Activated T-helper 1 cell treated with anti-CD3 and anti-CD28 coated beads, Interleukin-2, amount 50 U/mL, for 16 hours (primary cell): ENCODE data around the gene DZIP1L.
"Not testable (repeated sequence)": the region's sequence is repeated elsewhere in the genome, so short reads cannot be mapped to it uniquely, and the experiment has no call there.

ENCODE experiments used
- DNase-seq, 2 donors: peaks; one replicate each; pipeline ENCODE4 v3.0.0-alpha.2; 2020; ENCODE audit warnings: low read depth in 1 of 2, low spot score in 1 of 2

The DZIP1L gene

DNA sequence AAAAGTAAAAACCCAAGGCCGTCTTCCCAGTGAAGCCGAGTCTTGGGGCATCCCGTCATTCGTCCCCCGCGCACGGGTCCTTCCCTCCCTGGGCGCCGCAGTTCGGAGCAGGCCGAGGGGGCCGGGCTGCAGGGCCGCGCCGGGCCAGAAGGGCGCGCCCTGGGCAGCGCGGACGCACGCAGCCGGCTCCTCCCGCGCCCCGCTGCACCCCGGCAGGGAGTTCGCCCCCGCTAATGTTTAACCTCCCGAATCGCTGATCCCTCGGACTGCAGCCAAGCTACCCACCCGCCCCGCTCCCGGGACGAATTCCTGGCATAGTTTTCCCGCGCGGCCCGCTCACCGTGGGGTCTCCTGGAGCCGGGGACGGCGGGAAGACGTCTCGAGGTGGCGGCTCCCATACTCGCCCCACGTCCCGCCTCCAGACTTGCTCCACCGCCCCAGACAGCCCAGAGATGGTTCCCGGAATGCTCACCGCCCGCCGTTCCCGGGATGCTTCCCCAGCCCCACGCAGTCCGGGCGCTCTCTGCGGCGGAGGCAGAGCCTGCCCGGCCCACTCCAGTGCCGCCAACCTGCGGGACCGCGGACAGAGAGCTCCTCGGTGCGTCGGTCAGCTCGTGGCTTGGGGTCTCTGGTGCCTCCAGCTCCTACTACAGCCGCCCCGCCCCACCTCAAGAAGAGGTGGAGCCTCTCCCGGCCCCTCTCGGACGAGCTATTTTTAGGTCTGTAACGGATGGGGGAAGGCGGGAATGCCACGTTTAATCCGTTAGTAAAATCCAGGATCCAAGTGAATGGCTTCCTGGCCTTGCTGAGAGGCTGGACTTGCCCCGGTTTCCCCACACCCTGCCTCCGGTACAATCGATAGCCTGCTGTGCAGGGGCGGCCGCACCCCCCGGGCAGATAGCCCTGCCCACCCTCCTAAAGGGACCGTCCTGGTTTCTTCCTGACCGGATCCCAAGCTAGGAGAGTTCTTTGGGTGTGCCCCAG lies at the start of gene DZIP1L:
Gene DZIP1L, minus strand, starts transcription at position 621 of the 984 bp plus-strand sequence. CDS start 11,637 bp downstream, outside the sequence.
- no peak for DNase-seq

- no peak for DNase-seq
These were observed 49.7 kb upstream of the DZIP1L start for GRCh38 chr3:138165061-138165460.

DNA sequence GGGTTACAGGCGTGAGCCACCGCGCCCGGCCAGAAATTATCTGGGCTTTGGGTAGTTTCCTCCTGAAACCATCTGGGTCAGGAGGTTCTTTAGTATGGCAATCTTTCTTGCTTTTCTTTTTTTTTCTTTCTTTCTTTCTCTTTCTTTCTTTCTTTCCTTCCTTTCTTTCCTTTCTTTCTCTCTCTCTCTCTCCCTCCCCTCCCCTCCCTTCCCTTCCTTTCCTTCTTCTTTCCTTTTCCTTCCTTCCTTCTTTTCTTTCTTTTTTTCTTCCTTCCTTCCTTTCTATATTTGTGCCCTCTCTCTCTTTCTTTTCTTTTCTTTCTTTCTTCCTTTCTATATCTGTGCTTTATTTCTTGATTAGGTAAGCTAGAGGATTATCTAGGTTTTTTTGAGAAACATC lies 42.3 kb upstream of the DZIP1L start:
- DNase-seq, result no peak

DNA sequence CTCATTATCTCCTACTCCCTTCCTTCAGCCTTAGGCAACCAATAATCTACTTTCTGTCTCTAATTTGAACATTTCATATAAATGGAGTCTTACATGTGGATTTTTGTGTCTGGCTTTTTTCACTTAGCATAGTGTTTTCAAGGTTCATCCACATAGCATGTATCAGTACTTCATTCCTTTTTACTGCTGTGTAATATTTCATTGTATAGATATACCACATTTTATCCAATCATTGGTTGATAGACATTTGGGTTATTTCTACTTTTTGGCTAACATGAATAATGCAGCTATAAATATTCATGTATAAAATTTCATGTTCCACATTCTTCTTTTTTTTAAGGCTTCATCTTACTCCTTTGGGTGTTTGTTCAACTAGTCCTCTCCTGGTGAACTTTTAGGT lies 39.1 kb upstream of the DZIP1L start:
- no peak for DNase-seq

GRCh38 chr3:138148503-138148902 lies 33.1 kb upstream of the DZIP1L start:
- no peak for DNase-seq

- not testable (repeated sequence) for DNase-seq
These were observed 26.8 kb upstream of the DZIP1L start for GRCh38 chr3:138142181-138142580.

DNA sequence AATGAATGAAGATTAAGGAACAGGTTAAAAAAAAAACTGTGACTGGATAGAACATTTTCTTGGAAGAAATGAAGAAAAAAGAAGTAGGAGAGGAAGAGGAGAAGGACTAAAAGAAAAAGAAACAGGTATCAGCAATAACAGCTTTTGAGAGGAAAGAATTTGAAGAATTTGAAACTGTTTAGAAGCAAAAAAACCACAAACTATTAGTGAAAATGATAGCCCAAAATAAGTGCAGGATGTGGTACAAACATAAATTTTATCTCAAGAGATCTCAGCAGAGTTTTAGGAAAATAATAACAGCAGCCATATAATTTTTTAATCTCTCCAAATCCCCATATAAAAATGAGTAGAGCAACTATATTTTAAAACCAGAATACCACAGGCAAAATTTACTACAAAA lies 25.5 kb upstream of the DZIP1L start:
- DNase-seq, result no peak

GRCh38 chr3:138139691-138140090 lies 24.3 kb upstream of the DZIP1L start:
- no peak for DNase-seq

DNA sequence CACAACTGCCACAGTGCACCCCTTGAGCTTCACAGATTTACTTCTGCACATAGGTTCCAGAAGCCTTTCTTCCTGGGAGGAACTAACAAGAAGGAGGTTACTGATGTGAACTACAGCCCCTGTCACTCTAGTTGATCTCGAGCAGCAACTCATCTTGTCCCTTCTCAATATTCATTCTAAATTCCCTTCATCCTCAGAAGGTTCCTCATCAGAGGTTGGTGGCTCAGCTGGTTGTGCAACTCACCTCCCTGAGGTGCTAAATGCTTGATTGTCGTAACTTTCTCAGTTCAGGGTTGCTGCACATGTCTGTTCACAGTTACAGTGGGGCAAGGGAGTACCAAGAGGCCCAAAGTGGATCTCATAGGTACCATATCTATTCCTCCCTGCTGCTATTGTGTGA lies 22.5 kb upstream of the DZIP1L start:
- no peak for DNase-seq

DNA sequence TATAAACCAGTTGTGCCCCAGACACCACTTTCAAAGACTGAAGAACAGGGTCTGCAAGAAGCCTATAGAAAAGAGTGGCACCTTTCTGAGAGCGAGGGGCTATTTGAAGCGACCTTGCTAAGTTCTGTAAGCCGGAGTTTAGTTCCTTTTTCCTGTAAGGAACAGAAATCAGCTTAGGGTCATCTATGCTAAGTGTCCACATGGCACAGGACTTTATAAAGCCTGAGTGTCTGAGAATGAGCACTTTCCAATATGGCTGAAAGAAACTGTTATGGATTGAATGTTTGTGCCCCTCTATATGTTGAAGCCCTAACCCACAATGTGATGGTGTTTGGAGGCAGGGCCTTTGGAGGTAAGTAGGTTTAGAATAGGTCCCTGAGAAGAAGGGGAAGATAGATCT lies 20.8 kb upstream of the DZIP1L start:
- no peak for DNase-seq

DNA sequence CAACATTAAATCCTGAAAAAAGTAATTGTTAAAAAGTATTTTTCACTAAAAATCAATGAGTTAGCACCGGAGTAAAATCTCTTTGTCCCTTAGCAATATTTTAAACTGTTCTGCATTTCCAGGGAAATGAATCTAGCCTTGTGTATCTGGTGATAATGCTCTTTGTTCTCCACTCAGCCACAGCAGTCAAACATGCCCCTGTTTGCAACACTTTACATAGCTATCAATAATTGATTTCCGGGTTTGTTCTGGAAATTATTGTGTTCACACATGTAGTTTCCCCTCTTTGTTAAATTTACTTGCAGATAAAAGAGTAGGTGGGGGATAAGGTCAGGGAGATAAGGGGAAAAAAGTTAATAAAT lies 20.4 kb upstream of the DZIP1L start:
- DNase-seq, result no peak

DNA sequence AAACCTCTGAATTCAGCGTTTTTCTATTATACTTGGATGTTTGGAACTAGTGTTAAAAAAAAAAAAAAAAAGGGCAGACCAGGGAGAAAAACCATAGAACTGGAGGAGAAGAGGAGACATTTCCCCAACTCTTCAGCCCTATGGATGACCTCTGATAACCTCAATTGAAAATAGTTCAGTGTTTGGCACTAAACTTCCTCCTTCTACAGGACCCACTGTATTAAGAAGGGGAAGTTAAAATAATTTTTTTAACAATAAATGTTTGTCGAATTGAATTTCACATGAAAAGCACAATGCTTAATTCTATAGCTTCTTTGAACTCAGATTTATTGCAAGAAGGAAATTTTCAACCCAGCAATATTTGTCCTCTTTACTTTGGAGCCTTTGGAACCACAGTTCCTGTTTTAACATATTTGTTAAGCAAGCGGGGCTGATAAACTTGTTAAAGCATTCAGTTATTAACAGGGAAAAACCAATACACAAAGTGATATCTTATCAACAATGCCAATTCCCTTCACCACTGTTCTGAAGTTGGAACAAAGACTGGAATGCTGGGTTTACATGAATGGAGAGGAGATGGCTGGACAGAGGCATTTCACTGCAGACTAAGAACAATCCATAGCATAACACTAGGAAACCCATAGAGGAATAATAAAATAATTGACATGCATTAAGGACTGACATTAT lies 19.9 kb upstream of the DZIP1L start:
- DNase-seq, result no peak

- DNase-seq, result no peak
These were observed 16.8 kb upstream of the DZIP1L start, which contains the start of gene A4GNT for GRCh38 chr3:138132239-138132638. Gene A4GNT (minus strand): TSS chr3:138132390. CDS start chr3:138131256, 1,134 bp downstream.

DNA sequence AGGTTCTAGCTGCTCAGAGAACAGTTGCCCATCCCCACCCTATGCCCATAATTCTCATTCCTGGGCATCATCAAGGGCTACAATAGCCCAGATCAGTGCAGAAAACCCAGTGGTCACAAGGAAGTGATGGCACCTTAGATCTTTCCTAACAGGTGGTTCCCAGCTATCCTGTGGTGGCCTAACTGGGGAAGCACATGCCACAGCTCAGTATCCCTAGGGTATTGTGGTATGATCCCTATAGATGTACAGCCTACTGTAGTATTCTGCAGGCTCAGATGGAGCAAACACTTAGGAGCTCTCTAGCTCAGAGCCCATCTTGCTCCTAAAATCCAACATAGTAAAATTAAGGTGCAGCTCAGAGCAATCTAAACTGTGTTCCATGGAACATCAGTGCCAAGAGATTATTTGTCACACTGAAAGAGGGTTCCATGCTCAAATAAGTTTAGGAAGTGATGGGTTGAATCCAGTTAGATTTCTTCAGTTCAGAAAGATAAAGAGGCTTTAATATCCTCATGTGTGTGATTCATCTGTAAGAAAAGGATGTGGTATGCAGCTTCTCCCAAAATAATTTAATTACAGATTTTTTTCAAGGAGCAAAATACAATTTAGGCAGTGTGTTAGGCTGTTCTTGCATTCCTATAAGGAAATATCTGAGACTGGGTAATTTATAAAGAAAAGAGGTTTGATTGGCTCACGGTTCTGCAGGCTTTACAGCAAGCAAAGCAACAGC lies 12.4 kb upstream of the DZIP1L start:
- no peak for DNase-seq

GRCh38 chr3:138125548-138126221 lies 10.3 kb upstream of the DZIP1L start:
- no peak for DNase-seq

GRCh38 chr3:138124706-138125355 lies 9.4 kb upstream of the DZIP1L start:
- DNase-seq, result no peak

- DNase-seq, result no peak
These were observed 8.8 kb upstream of the DZIP1L start for GRCh38 chr3:138124188-138124587.

DNA sequence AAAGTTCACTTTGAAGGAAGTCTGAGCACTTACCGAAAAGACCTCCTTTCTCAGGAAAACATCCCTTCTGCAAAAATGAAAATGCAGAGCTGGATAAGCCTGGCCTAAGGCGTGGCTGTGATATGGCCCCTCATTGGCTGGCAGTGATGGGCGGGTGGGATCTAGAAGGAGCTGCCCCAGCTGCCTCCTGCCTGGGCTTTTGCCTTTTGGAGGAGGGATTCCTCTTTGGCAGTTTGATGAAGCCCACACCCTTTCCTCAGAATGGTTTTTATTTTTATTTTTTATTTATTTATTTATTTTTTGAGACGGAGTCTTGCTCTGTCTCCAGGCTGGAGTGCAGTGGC lies 4.0 kb upstream of the DZIP1L start:
- no peak for DNase-seq

DNA sequence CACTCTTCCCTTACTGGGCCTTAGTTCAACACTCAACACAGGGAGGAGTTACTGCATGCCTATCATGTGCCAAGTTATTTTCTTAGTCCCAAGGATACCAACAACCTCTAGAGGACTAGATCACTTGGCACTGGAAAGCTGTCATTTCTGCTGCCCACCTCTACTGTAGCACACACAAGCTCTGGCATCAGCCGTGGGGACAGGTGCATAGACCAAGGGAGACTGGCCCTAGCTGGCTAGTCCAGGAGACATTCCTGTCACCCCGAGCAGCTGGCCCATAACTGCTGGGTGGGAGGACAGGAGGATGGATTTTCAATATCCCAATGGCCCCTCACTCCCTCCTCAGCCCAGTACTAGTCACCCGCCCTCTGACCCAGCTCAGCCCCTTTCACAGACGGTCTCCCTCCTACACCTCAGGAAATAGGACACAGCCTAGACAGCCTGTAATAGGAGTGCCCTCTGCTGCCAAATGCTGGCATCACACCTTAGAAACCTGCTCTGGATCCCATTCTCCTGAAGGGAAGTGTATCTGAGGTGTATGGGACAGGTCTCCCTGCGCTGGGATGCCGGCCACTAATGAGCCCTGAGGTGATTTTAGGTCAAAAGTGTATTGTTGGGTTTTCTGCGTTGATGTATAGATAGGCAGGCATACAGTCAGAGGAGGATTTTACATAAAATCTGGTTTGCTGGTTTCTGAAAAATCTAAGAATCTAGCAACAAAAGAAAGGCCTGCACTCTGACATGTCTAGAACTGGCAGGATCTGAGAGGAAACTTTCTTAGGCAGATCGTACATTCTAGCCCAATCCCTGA lies 3.4 kb upstream of the DZIP1L start:
- DNase-seq, result peak; percentile 9 to 21

GRCh38 chr3:138114431-138114918 lies 933 bp downstream of the DZIP1L start:
- DNase-seq, result no peak
